HCT116 (cell line): ENCODE results near the gene FGF22. TPM values are rescaled to one million over a fixed set of nuclear protein-coding genes. Genes with fewer than 3 reads are reported as not detected.

Experiments
- ATAC-seq: fragments of 200-7000 bp; cut with Tn5 transposase; 2 replicates; pipeline ENCODE4 v1.9.1; 2020; ENCODE audit warnings: mild to moderate bottlenecking, moderate library complexity
- BruUV-seq: library from RNA; stranded (reverse); fragments of 400-500 nt; replicated peaks from 2 replicates; lab custom pipeline; 2021; lab: Mats Ljungman, UMichigan
- CTCF ChIA-PET: fragments of 300-600 bp; sonication (Branson Sonifier 250); formaldehyde crosslinking; loops from one replicate; lab custom pipeline; 2021; ENCODE audit warnings: antibody characterized with exemption; lab: Charles Lee
- POLR2A ChIA-PET: fragments of 300-600, 350-600 bp; sonication (Branson Sonifier 250); formaldehyde crosslinking; loops from one replicate; lab custom pipeline; 2021; ENCODE audit warnings: antibody characterized with exemption; lab: Charles Lee
- RAD21 ChIA-PET, 2 experiments: fragments of 300-600 bp; sonication (Branson Sonifier 250); formaldehyde crosslinking; loops; one replicate each; lab custom pipeline; 2023; ENCODE audit warnings: low total read pairs in 2 of 2; ENCODE audit not compliant: uncharacterized antibody in 2 of 2, unreplicated experiment in 2 of 2, low non-redundant PET in 1 of 2; lab: Charles Lee
- DNase-seq: peaks from one replicate; pipeline ENCODE4 v3.0.0-alpha.2; 2010; ENCODE audit warnings: low read depth, low spot score
- H2AFZ ChIP-seq: fragments of 200-600 bp; shearing (Covaris generic), sonication (generic); 2 replicates; pipeline ENCODE4 v1.6.1; 2017; ENCODE audit warnings: low read depth, mixed run types, mixed read lengths, antibody characterized with exemption, low read length; ENCODE audit not compliant: poor library complexity, severe bottlenecking
- H3K27ac ChIP-seq: 2 replicates; pipeline ENCODE4 v1.5.1; 2012; ENCODE audit warnings: low read depth, low read length
- H3K27me3 ChIP-seq: fragments of 200-600 bp; sonication (generic); 2 replicates; pipeline ENCODE4 v1.6.1; 2016; ENCODE audit warnings: mixed run types, low read length, mixed read lengths; ENCODE audit not compliant: insufficient read depth
- H3K36me3 ChIP-seq, 2 experiments: fragments of 200-500 bp in 1 of 2; fragments of 200-600 bp in 1 of 2; sonication (Bioruptor generic) in 1 of 2; sonication (generic) in 1 of 2; 2 replicates each; pipeline versions ENCODE4 v1.5.1 to v1.6.1; 2014 to 2016; ENCODE audit warnings: low read length in 2 of 2, inconsistent platforms in 1 of 2, mixed read lengths in 1 of 2, mixed run types in 1 of 2; ENCODE audit not compliant: insufficient read depth in 2 of 2, control insufficient read depth in 1 of 2
- H3K4me1 ChIP-seq, 2 experiments: fragments of 200-600 bp in 1 of 2; sonication (generic) in 1 of 2; 2 replicates each; pipeline versions ENCODE4 v1.5.1 to v1.6.1; 2012 to 2017; ENCODE audit warnings: low read length in 2 of 2, inconsistent platforms in 1 of 2, mild to moderate bottlenecking in 1 of 2, mixed read lengths in 1 of 2, mixed run types in 1 of 2, moderate library complexity in 1 of 2; ENCODE audit not compliant: insufficient read depth in 2 of 2, control insufficient read depth in 1 of 2
- H3K4me2 ChIP-seq: fragments of 200-600 bp; sonication (generic); 2 replicates; pipeline ENCODE4 v1.6.1; 2017; ENCODE audit warnings: mixed run types, low read length, mixed read lengths
- H3K4me3 ChIP-seq, 2 experiments: fragments of 200-600 bp in 1 of 2; sonication (generic) in 1 of 2; replicated peaks in 1 of 2; 2 replicates each; pipeline ENCODE4 v1.5.1; 2011 to 2016; ENCODE audit warnings: low read length in 2 of 2, control low read depth in 1 of 2, low read depth in 1 of 2, mild to moderate bottlenecking in 1 of 2, mixed read lengths in 1 of 2, mixed run types in 1 of 2
- H3K79me2 ChIP-seq: fragments of 200-600 bp; sonication (generic); 2 replicates; pipeline ENCODE4 v1.6.1; 2017; ENCODE audit warnings: mild to moderate bottlenecking, mixed run types, low read length, moderate library complexity, mixed read lengths; ENCODE audit not compliant: insufficient read depth
- H3K9ac ChIP-seq: fragments of 200-600 bp; sonication (generic); 2 replicates; pipeline ENCODE4 v1.6.1; 2016; ENCODE audit warnings: low read length, mixed read lengths
- H3K9me2 ChIP-seq: fragments of 200-600 bp; sonication (generic), shearing (Covaris generic); 2 replicates; pipeline ENCODE4 v1.6.1; 2017; ENCODE audit warnings: mixed run types, mild to moderate bottlenecking, moderate library complexity; ENCODE audit not compliant: insufficient read depth
- H3K9me3 ChIP-seq, 2 experiments: fragments of 200-500 bp in 1 of 2; fragments of 200-600 bp in 1 of 2; sonication (Bioruptor generic) in 1 of 2; sonication (generic) in 1 of 2; 2 replicates each; pipeline ENCODE4 v1.6.1; 2014 to 2017; ENCODE audit warnings: low read length in 2 of 2, mixed read lengths in 2 of 2, inconsistent platforms in 1 of 2, low read depth in 1 of 2, mild to moderate bottlenecking in 1 of 2, mixed run types in 1 of 2, moderate library complexity in 1 of 2; ENCODE audit not compliant: control insufficient read depth in 1 of 2, insufficient read depth in 1 of 2
- H4K20me1 ChIP-seq: fragments of 200-600 bp; sonication (generic), shearing (Covaris generic); 2 replicates; pipeline ENCODE4 v1.6.1; 2017; ENCODE audit warnings: mixed run types, mild to moderate bottlenecking, moderate library complexity; ENCODE audit not compliant: insufficient read depth
- ATF3 ChIP-seq: IDR thresholded peaks from 2 replicates; pipeline ENCODE4 v1.6.1; 2012
- CBX3 ChIP-seq: IDR thresholded peaks from 2 replicates; pipeline ENCODE4 v1.6.1; 2012; ENCODE audit warnings: low read depth
- EGR1 ChIP-seq: IDR thresholded peaks from 2 replicates; pipeline ENCODE4 v1.6.1; 2012; ENCODE audit warnings: low read depth
- ELF1 ChIP-seq: IDR thresholded peaks from 2 replicates; pipeline ENCODE4 v1.6.1; 2012; ENCODE audit warnings: low read depth, borderline replicate concordance
- EZH2 ChIP-seq: fragments of 200-600 bp; sonication (generic); IDR thresholded peaks from 2 replicates; pipeline ENCODE4 v1.6.1; 2017; ENCODE audit warnings: antibody characterized with exemption, mixed run types
- EZH2phosphoT487 ChIP-seq: fragments of 200-600 bp; IDR thresholded peaks from 2 replicates; pipeline ENCODE4 v1.6.1; 2018; ENCODE audit warnings: antibody characterized with exemption, borderline replicate concordance
- MAX ChIP-seq: IDR thresholded peaks from 2 replicates; pipeline ENCODE4 v1.6.1; 2012
- SP1 ChIP-seq: IDR thresholded peaks from 2 replicates; pipeline ENCODE4 v1.6.1; 2012; ENCODE audit warnings: low read depth
- ZNF274 ChIP-seq: fragments of 200-500 bp; sonication (Bioruptor generic); IDR thresholded peaks from 2 replicates; pipeline ENCODE4 v1.6.1; 2014; ENCODE audit warnings: mild to moderate bottlenecking, low read depth, low read length, inconsistent platforms
- intact Hi-C: fragments of 100-400 bp; cut with micrococcal nuclease; formaldehyde crosslinking; loops from 2 replicates; pipeline ENCODE4 v1.10.0; 2022
- total RNA-seq: library from RNA; stranded (reverse); gene quantifications from one replicate; pipeline ENCODE4 v1.2.1, GENCODE V29; 2021; ENCODE audit not compliant: unreplicated experiment

The FGF22 gene
- total RNA-seq, 1 experiment from 2014 or later = 1.5 TPM

- ATAC-seq = no peak
- peak overlapping the region; percentile 99 for H3K4me2 ChIP-seq
- H3K27me3 ChIP-seq = no peaks in the 10 kb centered on the region
- H3K9me2 ChIP-seq = no peaks in the 10 kb centered on the region
- no peak overlapping the region for H2AFZ ChIP-seq
- DNase-seq = no peak
- peaks cover 70% of the 10 kb centered on the region for H3K79me2 ChIP-seq
- no TSS peak for BruUV-seq
- H3K27ac ChIP-seq = peak overlapping the region; percentile 99
- H3K9me3 ChIP-seq = no peaks in the 10 kb centered on the region
- ChIA-PET CTCF (no interaction called here), POLR2A (no interaction called here), RAD21 (no interaction called here)
- peak overlapping the region; percentile 98 for H3K9ac ChIP-seq
- H3K4me3 ChIP-seq = peak overlapping the region; percentile 64 to 96
- peaks cover 3 to 21% of the 10 kb centered on the region in 2 experiments; a peak in 2 of 4 replicates for H3K36me3 ChIP-seq
- H3K4me1 ChIP-seq = peaks cover 18 to 35% of the 10 kb centered on the region in 2 experiments
- intact Hi-C loops = no loop called here
- TF ChIP-seq ELF1 (no peak), EZH2 (no peak), ZNF274 (no peak), CBX3 (no peak), EZH2phosphoT487 (no peak), ATF3 (no peak), MAX (no peak), EGR1 (no peak), SP1 (no peak)
- H4K20me1 ChIP-seq = peaks cover 5% of the 10 kb centered on the region; the same call in 1 of the 2 replicates
These were observed 21.2 kb downstream of the FGF22 start for GRCh38 chr19:660793-661426.
